ENCODE results near the gene UGT1A6. TPM values are rescaled to one million over a fixed set of nuclear protein-coding genes. Genes with fewer than 3 reads are reported as not detected.

The UGT1A6 gene
- total RNA-seq, 1 experiment from 2014 or later, result not detected

GRCh38 chr2:233798335-233799086 is 105.8 kb downstream of the UGT1A6 start:
- ATAC-seq, result no peak
- Mint-ChIP-seq H3K27ac (no peak overlapping the region), H3K36me3 (no peaks in the 10 kb centered on the region), H3K4me1 (no peaks in the 10 kb centered on the region), H3K9me3 (peaks cover 6% of the 10 kb centered on the region), H3K4me3 (no peak overlapping the region), H3K27me3 (ENCODE audit: low read depth) (no peaks in the 10 kb centered on the region; the same call in 1 of the 2 replicates)
- CTCF ChIA-PET, result no interaction called here
- TF ChIP-seq FOXJ3 (CRISPR knock-in tag; IDR thresholded peaks at IDR 0.05; ENCODE audit: borderline replicate concordance) (no peak), NR1H2 (CRISPR knock-in tag; IDR thresholded peaks at IDR 0.05) (no peak), SMAD4 (CRISPR knock-in tag; IDR thresholded peaks at IDR 0.05) (no peak), ZNF532 (CRISPR knock-in tag; IDR thresholded peaks at IDR 0.05; ENCODE audit: borderline replicate concordance) (no peak), ZNF425 (CRISPR knock-in tag; conservative IDR thresholded peaks at IDR 0.05) (no peak), TP53 (CRISPR knock-in tag; IDR thresholded peaks at IDR 0.05) (no peak), GRHL2 (CRISPR knock-in tag; IDR thresholded peaks at IDR 0.05; ENCODE audit: insufficient replicate concordance, severe bottlenecking) (no peak), ZNF317 (CRISPR knock-in tag; IDR thresholded peaks at IDR 0.05; ENCODE audit: borderline replicate concordance, low read depth) (no peak), NFYB (CRISPR knock-in tag; conservative IDR thresholded peaks at IDR 0.05; ENCODE audit: low read depth) (no peak), ATF2 (CRISPR knock-in tag; IDR thresholded peaks at IDR 0.05; ENCODE audit: borderline replicate concordance, low read depth) (no peak), ZNF512 (CRISPR knock-in tag; IDR thresholded peaks at IDR 0.05; ENCODE audit: borderline replicate concordance) (no peak), FOXP4 (CRISPR knock-in tag; IDR thresholded peaks at IDR 0.05) (no peak), JAZF1 (CRISPR knock-in tag; IDR thresholded peaks at IDR 0.05) (no peak), NFATC4 (CRISPR knock-in tag; IDR thresholded peaks at IDR 0.05) (no peak), NR2C2 (CRISPR knock-in tag; IDR thresholded peaks at IDR 0.05) (no peak), ZNF416 (CRISPR knock-in tag; IDR thresholded peaks at IDR 0.05) (no peak)
- no peak for DNase-seq (ENCODE audit: low spot score)
- POLR2A ChIA-PET, result no interaction called here
